ENCODE data around the gene KCNQ1.

KCNQ1 gene

GRCh38 chr11:2434008-2434407 lies 10.8 kb upstream of the KCNQ1 start:
- H3K4me3 ChIP-seq (ENCODE audit: low read depth, low read length), result no peak overlapping the region

DNA sequence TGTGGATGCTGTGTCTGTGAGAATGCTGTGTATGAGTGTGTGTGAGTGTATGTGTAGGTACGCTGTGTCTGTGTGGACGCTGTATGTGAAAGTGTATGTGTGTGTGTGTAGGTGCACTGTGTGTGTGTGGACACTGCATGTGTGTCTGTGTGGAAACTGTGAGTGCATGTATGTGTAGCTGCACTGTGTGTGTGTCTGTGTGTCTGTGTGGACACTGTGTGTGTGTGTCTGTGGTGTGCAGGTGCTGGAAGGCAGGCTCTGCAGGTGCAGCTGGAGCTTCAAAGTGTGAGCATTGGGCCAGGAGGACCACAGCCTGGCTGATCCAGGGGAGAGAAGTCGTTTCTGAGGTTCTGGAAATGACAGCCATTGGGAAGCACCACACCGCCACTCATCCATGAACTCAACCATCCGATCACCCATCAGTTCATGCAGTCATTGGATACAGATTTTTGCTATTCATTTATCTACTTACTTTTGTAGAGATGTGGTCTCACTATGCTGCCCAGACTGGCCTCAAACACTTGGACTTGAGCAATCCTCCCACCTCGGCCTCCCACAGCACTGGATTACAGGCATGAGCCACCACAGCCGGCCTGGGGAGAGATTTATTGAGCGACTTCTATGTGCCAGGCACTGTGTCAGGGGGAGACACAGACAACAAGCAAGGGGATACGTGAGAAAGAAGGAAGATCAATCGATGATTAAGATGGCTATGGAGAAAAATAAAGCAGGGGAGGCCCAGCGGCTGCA lies 10.1 kb upstream of the KCNQ1 start:
- in situ Hi-C loops (cut with HindIII; ENCODE audit: low sequenced_read_pairs), result no loop called here
- no peak overlapping the region for H3K4me3 ChIP-seq (ENCODE audit: low read depth, low read length)
- no peak for TF ChIP-seq CTCF (IDR thresholded peaks at IDR 0.05; ENCODE audit: low read depth, low read length, missing control alignments)
- no peak for DNase-seq (ENCODE audit: low read depth)

More at GRCh38 chr11:2434008-2434407, 10.8 kb upstream of the KCNQ1 start:
- TF ChIP-seq CTCF (IDR thresholded peaks at IDR 0.05; ENCODE audit: low read depth, low read length, missing control alignments), result no peak
- in situ Hi-C loops (cut with HindIII; ENCODE audit: low sequenced_read_pairs), result no loop called here
- DNase-seq (ENCODE audit: low read depth), result no peak

DNA sequence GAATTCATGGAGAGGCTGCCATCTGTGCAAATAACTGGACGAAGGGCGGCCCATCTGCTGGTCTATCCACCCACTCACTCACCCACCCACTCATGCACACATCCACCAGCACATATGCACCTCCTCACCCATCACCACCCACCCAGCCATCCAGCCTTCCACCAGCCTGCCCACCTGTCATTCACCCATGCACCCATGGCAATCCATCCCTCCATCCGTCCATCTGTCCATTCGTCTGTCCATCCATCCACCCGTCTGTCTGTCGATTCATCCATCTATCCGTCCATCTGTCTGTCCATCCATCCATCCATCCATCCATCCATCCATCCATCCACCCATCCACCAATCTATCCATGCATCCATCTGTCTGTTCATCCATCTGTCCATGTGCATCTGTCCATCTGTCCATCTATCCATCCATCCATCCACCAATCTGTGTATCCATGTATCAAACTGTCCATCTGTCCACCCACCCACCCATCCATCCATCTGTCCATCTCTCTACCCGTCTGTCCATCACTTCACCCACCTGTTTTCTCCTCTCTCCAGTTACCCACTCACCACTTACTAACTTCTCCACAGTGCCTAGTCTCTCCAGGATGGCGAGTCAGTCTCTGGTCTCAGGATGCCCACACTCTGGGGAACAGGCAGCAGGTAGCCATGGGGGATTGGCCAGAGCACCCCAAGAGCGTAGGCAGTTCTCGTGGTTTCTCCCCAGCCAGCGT lies 9.4 kb upstream of the KCNQ1 start:
- no peak overlapping the region for H3K4me3 ChIP-seq (ENCODE audit: low read depth, low read length)
- DNase-seq (ENCODE audit: low read depth), result no peak
- in situ Hi-C loops (cut with HindIII; ENCODE audit: low sequenced_read_pairs), result no loop called here
- no peak for TF ChIP-seq CTCF (IDR thresholded peaks at IDR 0.05; ENCODE audit: low read depth, low read length, missing control alignments)

DNA sequence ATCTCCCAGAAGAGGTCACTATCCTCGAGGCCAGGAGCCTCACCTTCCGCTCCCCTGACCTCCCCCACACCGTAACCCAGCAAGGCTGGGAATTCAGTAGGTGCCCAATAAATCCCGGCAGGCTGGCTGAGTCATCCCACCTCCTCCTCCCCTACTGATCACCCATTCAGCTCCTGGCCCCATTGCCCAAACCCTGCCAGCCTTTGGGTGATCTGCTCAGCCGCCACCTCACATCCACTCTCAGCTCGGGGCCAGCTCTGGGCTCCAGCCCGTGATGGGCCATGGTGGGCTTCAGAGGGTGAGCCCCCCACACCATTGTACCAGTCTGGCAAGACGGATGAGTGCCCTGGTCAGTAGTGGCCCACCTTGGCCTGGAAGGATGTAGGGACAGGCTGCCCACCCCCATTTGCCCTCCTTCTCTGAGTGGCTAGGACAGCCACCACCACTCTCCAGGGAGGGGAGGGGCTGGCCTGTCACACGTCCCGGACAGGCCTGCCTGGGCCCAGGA lies 8.7 kb upstream of the KCNQ1 start:
- no peak overlapping the region for H3K4me3 ChIP-seq (ENCODE audit: low read depth, low read length)
- in situ Hi-C loops (cut with HindIII; ENCODE audit: low sequenced_read_pairs), result no loop called here
- DNase-seq (ENCODE audit: low read depth), result no peak
- no peak for TF ChIP-seq CTCF (IDR thresholded peaks at IDR 0.05; ENCODE audit: low read depth, low read length, missing control alignments)

- H3K4me3 ChIP-seq (ENCODE audit: low read depth, low read length), result no peak overlapping the region
- in situ Hi-C loops (cut with HindIII; ENCODE audit: low sequenced_read_pairs), result no loop called here
- no peak for DNase-seq (ENCODE audit: low read depth)
- TF ChIP-seq CTCF (IDR thresholded peaks at IDR 0.05; ENCODE audit: low read depth, low read length, missing control alignments), result no peak
Measured at GRCh38 chr11:2436521-2437031, 8.2 kb upstream of the KCNQ1 start.

DNA sequence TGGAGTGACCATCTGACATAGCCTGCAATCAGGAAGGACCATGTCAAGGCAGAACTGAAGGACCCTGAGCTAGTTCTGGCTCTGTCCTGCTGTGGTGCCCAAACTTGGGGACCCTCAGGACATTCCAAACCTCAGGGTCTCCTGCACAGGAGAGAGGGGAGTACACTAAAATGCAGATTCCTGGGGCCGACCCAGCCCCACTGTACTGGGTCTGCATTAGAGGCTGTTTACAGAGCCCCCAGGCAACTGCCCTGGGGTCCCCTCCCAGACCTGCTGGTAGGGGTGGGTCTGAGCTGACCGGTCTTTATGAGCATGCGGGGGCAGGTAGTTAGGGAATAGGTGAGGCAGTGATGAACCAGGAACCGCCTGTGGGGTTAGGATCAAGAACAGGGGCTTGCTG lies 7.3 kb upstream of the KCNQ1 start:
- in situ Hi-C loops (cut with HindIII; ENCODE audit: low sequenced_read_pairs), result no loop called here
- no peak overlapping the region for H3K4me3 ChIP-seq (ENCODE audit: low read depth, low read length)
- DNase-seq (ENCODE audit: low read depth), result no peak
- TF ChIP-seq CTCF (IDR thresholded peaks at IDR 0.05; ENCODE audit: low read depth, low read length, missing control alignments), result no peak

Data from astrocyte of the cerebellum (primary cell).